Measurements from ENCODE around the gene KPNB1.

Gene KPNB1

GRCh38 chr17:47708864-47709541, 59.3 kb downstream of the KPNB1 start:
- no peak overlapping the region for H3K4me2 ChIP-seq (ENCODE audit: insufficient read depth, low read length)
- no peaks in the 10 kb centered on the region for H3K36me3 ChIP-seq (ENCODE audit: insufficient read depth, low read length)
- no peaks in the 10 kb centered on the region for H3K79me2 ChIP-seq (ENCODE audit: insufficient read depth, low read length)
- no peak overlapping the region for H2AFZ ChIP-seq (ENCODE audit: low read depth, low read length)
- peaks cover 4% of the 10 kb centered on the region for H4K20me1 ChIP-seq (ENCODE audit: insufficient read depth, low read length)
- H3K9ac ChIP-seq (ENCODE audit: low read depth, low read length) = no peak overlapping the region
- no peak overlapping the region for H3K4me3 ChIP-seq (ENCODE audit: low read depth in 1 of 2, low read length in 2 of 2)
- H3K27ac ChIP-seq (ENCODE audit: low read length) = no peak overlapping the region
- H3K4me1 ChIP-seq (ENCODE audit: insufficient read depth, low read length) = no peaks in the 10 kb centered on the region
- TF ChIP-seq CTCF (IDR thresholded peaks at IDR 0.05; ENCODE audit: borderline replicate concordance, extremely low read depth, low read length, poor library complexity, severe bottlenecking) (no peak), EZH2 (IDR thresholded peaks at IDR 0.05; ENCODE audit: borderline replicate concordance, low read depth, low read length, severe bottlenecking) (no peak)
- H3K9me3 ChIP-seq (ENCODE audit: insufficient read depth, low read length, severe bottlenecking) = no peaks in the 10 kb centered on the region
- DNase-seq = no peak
- H3K27me3 ChIP-seq (ENCODE audit: insufficient read depth, low read length, poor library complexity) = no peaks in the 10 kb centered on the region
- ATAC-seq (ENCODE audit: insufficient read depth, low read depth) = no peak

GRCh38 chr17:47709594-47709993, 59.9 kb downstream of the KPNB1 start:
- H3K9me3 ChIP-seq (ENCODE audit: insufficient read depth, low read length, severe bottlenecking) = no peaks in the 10 kb centered on the region
- no peak overlapping the region for H3K4me2 ChIP-seq (ENCODE audit: insufficient read depth, low read length)
- no peak overlapping the region for H2AFZ ChIP-seq (ENCODE audit: low read depth, low read length)
- no peak overlapping the region for H3K9ac ChIP-seq (ENCODE audit: low read depth, low read length)
- DNase-seq = no peak
- peaks cover 4% of the 10 kb centered on the region for H4K20me1 ChIP-seq (ENCODE audit: insufficient read depth, low read length)
- H3K27me3 ChIP-seq (ENCODE audit: insufficient read depth, low read length, poor library complexity) = no peaks in the 10 kb centered on the region
- no peak for ATAC-seq (ENCODE audit: insufficient read depth, low read depth)
- TF ChIP-seq CTCF (IDR thresholded peaks at IDR 0.05; ENCODE audit: borderline replicate concordance, extremely low read depth, low read length, poor library complexity, severe bottlenecking) = no peak
- no peak for TF ChIP-seq EZH2 (IDR thresholded peaks at IDR 0.05; ENCODE audit: borderline replicate concordance, low read depth, low read length, severe bottlenecking)
- no peaks in the 10 kb centered on the region for H3K79me2 ChIP-seq (ENCODE audit: insufficient read depth, low read length)
- no peak overlapping the region for H3K27ac ChIP-seq (ENCODE audit: low read length)
- H3K4me3 ChIP-seq (ENCODE audit: low read depth in 1 of 2, low read length in 2 of 2) = no peak overlapping the region
- H3K4me1 ChIP-seq (ENCODE audit: insufficient read depth, low read length) = no peaks in the 10 kb centered on the region
- H3K36me3 ChIP-seq (ENCODE audit: insufficient read depth, low read length) = no peaks in the 10 kb centered on the region

- Histone ChIP-seq H3K4me2 (ENCODE audit: insufficient read depth, low read length) (no peak overlapping the region), H3K4me1 (ENCODE audit: insufficient read depth, low read length) (no peaks in the 10 kb centered on the region), H3K9ac (ENCODE audit: low read depth, low read length) (no peak overlapping the region), H3K36me3 (ENCODE audit: insufficient read depth, low read length) (no peaks in the 10 kb centered on the region), H3K9me3 (ENCODE audit: insufficient read depth, low read length, severe bottlenecking) (no peaks in the 10 kb centered on the region), H4K20me1 (ENCODE audit: insufficient read depth, low read length) (no peaks in the 10 kb centered on the region; the same call in 1 of the 2 replicates), H3K4me3 (ENCODE audit: low read depth in 1 of 2, low read length in 2 of 2) (no peak overlapping the region), H2AFZ (ENCODE audit: low read depth, low read length) (no peak overlapping the region), H3K79me2 (ENCODE audit: insufficient read depth, low read length) (no peaks in the 10 kb centered on the region), H3K27me3 (ENCODE audit: insufficient read depth, low read length, poor library complexity) (peaks cover 2% of the 10 kb centered on the region), H3K27ac (ENCODE audit: low read length) (no peak overlapping the region)
- ATAC-seq (ENCODE audit: insufficient read depth, low read depth) = no peak
- TF ChIP-seq CTCF (IDR thresholded peaks at IDR 0.05; ENCODE audit: borderline replicate concordance, extremely low read depth, low read length, poor library complexity, severe bottlenecking) = no peak
- TF ChIP-seq EZH2 (IDR thresholded peaks at IDR 0.05; ENCODE audit: borderline replicate concordance, low read depth, low read length, severe bottlenecking) = no peak
- no peak for DNase-seq
Observed at GRCh38 chr17:47711366-47712099, 61.8 kb downstream of the KPNB1 start.
